HG03354 (cell line): ENCODE results near the gene NEAT1.

Experiments used
- ATAC-seq: cut with Tn5 transposase; IDR thresholded peaks from one replicate; pipeline ENCODE4 v1.9.1; 2021; ENCODE audit warnings: mild to moderate bottlenecking; ENCODE audit not compliant: unreplicated experiment, poor library complexity, severe bottlenecking

Gene NEAT1

DNA sequence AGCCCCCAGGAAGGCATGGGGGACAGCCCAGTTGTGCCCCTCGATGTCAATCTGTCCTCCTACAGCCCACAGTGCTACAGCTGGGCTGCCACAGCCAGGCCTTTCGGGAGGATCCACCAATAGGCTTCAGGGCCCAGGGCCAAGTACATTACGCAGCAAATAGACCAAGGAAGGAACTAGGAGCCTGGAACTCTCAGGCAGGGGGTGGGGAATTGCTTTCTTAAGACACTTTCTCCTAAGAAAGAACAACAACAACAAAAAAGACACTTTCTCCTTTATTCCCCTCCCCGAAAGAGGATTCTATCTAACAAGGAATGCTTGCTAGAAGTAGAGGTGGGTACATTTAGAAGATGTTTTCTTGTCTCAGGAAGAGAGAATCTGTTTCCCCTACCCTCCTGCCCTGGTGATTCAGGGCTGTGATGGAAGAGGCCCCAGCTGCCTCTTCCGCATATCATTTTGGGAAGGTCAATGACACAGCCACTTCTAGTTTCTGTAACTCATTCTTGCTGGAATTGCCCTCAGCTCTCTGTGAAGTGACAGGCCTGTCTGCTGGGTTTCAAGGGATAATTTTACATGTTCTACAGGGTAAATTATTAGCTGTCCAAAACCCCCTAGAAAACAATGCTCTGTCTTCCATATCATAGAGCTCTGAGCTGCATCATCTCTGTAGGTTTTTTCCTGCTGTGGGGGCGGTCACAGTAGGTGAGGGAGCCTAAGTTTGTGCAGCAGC, 70.2 kb downstream of the NEAT1 start:
- ATAC-seq = peak; percentile 38

DNA sequence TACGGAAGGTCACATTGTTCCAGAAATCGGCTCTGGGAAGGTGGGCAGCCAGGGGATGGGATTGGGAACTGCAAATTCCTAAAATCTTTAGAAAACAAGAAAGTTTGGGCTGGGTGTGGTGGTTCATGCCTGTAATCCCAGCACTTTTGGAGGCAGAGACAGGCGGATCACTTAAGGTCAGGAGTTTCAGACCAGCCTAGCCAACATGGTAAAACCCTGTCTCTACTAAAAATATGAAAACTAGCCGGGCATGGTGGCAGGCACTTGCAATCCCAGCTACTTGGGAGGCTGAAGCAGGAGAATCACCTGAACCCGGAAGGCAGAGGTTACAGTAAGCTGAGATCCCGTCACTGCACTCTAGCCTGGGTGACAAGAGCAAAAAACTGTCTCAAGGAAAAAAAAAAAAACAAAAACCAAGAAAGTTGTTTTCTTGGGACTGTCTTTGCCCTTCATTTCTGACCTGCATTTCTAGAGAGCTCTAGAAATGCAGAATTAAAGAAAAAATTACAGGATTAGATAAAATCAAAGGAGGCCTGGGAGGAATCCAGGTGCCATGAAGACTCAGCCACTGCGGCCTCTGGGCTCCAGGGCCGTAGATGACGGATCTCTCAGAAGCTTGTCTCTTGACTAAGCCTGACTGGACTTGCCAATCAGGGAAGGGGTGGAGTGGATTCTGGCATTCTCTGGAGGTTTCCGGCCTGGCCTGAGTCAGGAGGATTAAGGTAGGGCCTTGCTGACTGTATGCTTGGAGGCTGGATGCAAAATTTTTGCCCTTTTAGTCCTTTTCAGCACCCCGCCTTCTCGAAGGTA, 71.0 kb downstream of the NEAT1 start:
- ATAC-seq = no peak
